GM12865 (cell line): ENCODE results near the gene GPD2.

Source experiments
- DNase-seq: peaks from one replicate; pipeline ENCODE4 v3.0.0; 2010; ENCODE audit warnings: low read depth
- H3K4me3 ChIP-seq: 2 replicates; pipeline ENCODE4 v1.5.1; 2011; ENCODE audit warnings: mild to moderate bottlenecking, low read depth, low read length, control low read depth
- CTCF ChIP-seq: IDR thresholded peaks from 2 replicates; pipeline ENCODE4 v1.5.1; 2011; ENCODE audit warnings: low read length, control low read depth, low read depth, inconsistent platforms; ENCODE audit not compliant: insufficient read depth; ENCODE audit errors: missing control alignments

Gene GPD2

GRCh38 chr2:156423674-156424282, 12.4 kb upstream of the GPD2 start:
- no peak for TF ChIP-seq CTCF
- DNase-seq, result no peak
- H3K4me3 ChIP-seq, result no peak overlapping the region

GRCh38 chr2:156427074-156427473, 9.1 kb upstream of the GPD2 start:
- no peak overlapping the region for H3K4me3 ChIP-seq
- DNase-seq, result no peak
- TF ChIP-seq CTCF, result no peak

GRCh38 chr2:156429211-156429610, 7.0 kb upstream of the GPD2 start:
- TF ChIP-seq CTCF, result no peak
- H3K4me3 ChIP-seq, result no peak overlapping the region
- no peak for DNase-seq

GRCh38 chr2:156430236-156430979, 5.8 kb upstream of the GPD2 start:
- no peak for TF ChIP-seq CTCF
- no peak for DNase-seq
- no peak overlapping the region for H3K4me3 ChIP-seq

- no peak overlapping the region for H3K4me3 ChIP-seq
- DNase-seq, result peak; percentile 74
- no peak for TF ChIP-seq CTCF
Observed at GRCh38 chr2:156430980-156431358, 5.2 kb upstream of the GPD2 start.

GRCh38 chr2:156434461-156435291, 1.5 kb upstream of the GPD2 start:
- peak; percentile 18 for DNase-seq
- H3K4me3 ChIP-seq, result no peak overlapping the region
- no peak for TF ChIP-seq CTCF
